ENCODE data around the gene PRSS50. TPM values are rescaled to one million over a fixed set of nuclear protein-coding genes. Genes with fewer than 3 reads are reported as not detected.

PRSS50 gene
- total RNA-seq, 4 donors from 2014 or later: 0.31 to 0.54 TPM; not detected in 2

DNA sequence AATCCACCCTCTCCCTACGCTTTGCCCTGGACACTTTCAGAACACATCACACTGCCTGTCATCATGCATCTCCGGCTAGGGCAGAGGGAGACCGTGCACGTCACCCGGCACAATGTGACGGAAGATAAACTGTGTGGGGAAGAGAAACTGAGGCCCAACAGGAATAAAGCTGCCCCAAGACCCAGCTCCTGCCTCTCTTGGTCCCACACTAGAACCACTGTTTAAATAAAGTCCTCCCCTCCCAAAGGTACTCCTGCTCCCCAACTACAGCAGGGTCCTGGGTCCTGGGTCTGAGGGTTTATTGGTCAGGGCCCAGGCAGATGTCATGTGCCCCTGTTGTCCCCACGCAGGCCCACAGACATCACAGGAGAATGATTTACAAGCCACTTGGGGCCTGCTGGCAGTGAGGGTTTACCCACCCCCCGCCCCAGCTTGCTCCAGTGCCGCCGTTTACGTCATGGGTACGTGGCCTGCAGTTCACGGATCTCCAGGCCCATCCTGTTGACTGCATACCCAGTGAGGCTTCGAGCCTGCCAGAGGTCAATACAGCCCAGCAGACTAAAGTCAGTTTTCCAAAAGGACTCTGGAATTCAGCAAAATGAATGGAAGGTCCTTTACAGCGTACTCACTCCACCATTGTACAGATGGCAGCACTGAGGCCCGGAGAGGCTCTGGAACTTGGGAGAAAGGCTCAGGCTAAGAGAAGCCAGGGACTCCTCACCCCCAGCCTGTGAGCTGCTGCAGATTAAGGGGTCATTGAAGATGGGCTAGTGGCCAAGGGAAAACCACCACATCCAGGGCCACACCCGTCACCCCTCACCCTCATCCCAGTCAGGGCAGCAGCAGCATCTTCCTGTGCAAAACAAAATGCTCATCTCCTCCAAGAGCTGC is 47.4 kb downstream of the PRSS50 start:
- TF ChIP-seq POLR2A (IDR thresholded peaks at IDR 0.05): no peak
- H3K27ac ChIP-seq: no peak overlapping the region
- no peak overlapping the region for H3K4me3 ChIP-seq
- peaks cover 0 to 14% (median 0%) of the 10 kb centered on the region in 3 donors for H3K4me1 ChIP-seq
- H3K27me3 ChIP-seq: no peaks in the 10 kb centered on the region
- no peaks in the 10 kb centered on the region for H3K9me3 ChIP-seq
- 100% methylated on average over 1 to 3 of the region's 17 CpGs for WGBS, 2 donors (ENCODE audit: low coverage in 1 of 2)
- no peak for ATAC-seq
- peaks cover 0 to 22% of the 10 kb centered on the region in 2 donors for H3K36me3 ChIP-seq

DNA sequence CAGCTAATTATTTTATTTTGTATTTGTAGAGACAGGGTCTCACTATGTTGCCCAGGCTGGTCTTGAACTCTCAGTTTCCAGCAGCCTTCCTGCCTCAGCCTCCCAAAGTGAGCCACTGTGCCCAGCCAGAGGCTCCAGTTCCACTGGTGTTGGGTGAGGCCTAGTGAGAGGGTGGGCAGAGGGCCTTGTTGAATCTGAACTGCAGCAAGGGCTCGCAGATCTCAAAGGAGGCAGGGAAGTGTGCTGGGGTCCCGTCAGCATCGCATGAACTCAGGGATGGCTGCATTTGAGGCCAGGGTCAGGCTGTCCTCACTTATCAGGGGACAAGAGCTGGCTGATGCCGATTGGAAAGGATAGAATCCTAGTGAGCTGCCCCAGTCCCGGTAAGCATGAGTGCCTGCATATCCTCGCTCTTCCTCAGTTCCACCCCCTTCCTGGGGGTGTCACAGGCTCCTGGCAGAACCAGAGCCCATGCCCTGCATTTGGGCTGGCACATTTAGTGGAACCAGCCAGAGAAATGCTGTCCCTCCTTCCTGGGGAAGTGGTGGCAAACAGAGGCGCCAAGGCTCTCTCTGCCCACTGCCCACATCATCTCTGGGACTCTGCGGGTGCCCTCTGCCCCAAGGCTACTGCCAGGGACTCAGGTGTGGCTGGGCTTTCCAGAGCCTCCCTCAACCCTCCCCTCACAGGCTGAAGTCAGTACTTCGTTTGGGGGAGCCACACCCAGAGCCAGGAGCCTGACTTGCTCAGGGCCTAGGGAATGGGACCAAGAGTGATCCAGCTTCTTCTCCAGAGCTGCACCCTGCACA is 48.3 kb downstream of the PRSS50 start:
- H3K27ac ChIP-seq: no peak overlapping the region
- H3K4me1 ChIP-seq: peaks cover 0 to 14% (median 0%) of the 10 kb centered on the region in 3 donors
- H3K27me3 ChIP-seq: no peaks in the 10 kb centered on the region
- TF ChIP-seq POLR2A (IDR thresholded peaks at IDR 0.05) (no peak), EP300 (IDR thresholded peaks at IDR 0.05) (no peak), POLR2AphosphoS5 (IDR thresholded peaks at IDR 0.05) (no peak)
- TF ChIP-seq, protein P1, sequence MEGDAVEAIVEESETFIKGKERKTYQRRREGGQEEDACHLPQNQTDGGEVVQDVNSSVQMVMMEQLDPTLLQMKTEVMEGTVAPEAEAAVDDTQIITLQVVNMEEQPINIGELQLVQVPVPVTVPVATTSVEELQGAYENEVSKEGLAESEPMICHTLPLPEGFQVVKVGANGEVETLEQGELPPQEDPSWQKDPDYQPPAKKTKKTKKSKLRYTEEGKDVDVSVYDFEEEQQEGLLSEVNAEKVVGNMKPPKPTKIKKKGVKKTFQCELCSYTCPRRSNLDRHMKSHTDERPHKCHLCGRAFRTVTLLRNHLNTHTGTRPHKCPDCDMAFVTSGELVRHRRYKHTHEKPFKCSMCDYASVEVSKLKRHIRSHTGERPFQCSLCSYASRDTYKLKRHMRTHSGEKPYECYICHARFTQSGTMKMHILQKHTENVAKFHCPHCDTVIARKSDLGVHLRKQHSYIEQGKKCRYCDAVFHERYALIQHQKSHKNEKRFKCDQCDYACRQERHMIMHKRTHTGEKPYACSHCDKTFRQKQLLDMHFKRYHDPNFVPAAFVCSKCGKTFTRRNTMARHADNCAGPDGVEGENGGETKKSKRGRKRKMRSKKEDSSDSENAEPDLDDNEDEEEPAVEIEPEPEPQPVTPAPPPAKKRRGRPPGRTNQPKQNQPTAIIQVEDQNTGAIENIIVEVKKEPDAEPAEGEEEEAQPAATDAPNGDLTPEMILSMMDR (IDR thresholded peaks at IDR 0.05): no peak
- H3K9me3 ChIP-seq: no peaks in the 10 kb centered on the region
- ATAC-seq: no peak
- H3K36me3 ChIP-seq: peaks cover 0 to 16% of the 10 kb centered on the region in 2 donors
- H3K4me3 ChIP-seq: no peak overlapping the region
- WGBS, 2 donors (ENCODE audit: low coverage in 1 of 2): no CpG with 5 or more reads among the region's 9 CpGs

DNA sequence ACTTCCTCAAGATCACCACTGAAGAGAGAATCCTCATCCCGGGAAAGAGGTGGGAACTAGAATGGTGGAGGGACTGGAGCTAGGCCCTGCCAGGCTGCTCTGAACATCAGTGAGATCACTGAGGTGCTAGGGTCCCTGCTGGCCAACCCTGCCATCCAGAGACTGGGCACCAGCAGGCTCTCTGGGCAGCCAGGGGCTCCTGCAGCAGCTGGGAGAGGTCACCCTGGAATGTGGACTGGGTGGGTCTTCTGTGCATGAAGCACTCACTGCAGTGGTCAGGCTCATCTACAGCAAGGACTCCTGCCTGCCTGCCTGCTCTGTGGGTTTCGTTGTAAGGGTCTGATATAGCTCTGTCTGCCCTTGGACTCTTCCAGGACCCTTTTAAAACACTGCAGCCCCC is 49.1 kb downstream of the PRSS50 start:
- WGBS, 2 donors (ENCODE audit: low coverage in 1 of 2): 83% methylated on average over 1 of the region's 2 CpGs; no CpG with 5 or more reads in 1 of the 2 donors
- no peak overlapping the region for H3K4me3 ChIP-seq
- TF ChIP-seq POLR2AphosphoS5 (IDR thresholded peaks at IDR 0.05) (no peak), POLR2A (IDR thresholded peaks at IDR 0.05) (no peak), EP300 (IDR thresholded peaks at IDR 0.05) (no peak)
- TF ChIP-seq, protein P1 (IDR thresholded peaks at IDR 0.05): no peak

DNA sequence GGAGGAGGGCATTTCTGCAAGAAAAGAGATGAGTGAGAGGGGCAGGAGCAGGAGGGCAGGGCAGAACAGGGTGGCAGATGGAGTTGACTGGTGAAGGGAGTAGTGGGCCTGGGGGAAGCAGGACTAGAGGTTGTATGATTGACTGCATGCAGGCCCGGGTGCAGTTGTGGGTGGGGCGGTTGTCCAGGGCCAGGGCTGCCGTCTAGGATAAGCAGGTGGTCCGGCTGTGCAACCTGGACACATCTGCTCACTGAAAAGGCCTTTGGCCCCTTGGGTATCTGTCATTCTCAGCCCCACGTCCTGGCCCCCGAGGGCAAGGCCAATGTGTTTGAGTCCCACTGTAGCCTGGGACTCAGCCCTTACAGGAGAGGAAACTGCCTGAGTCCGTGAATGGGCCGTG is 49.6 kb downstream of the PRSS50 start:
- no peaks in the 10 kb centered on the region for H3K27me3 ChIP-seq
- no peak overlapping the region for H3K27ac ChIP-seq
- TF ChIP-seq, protein P1 (IDR thresholded peaks at IDR 0.05): no peak
- TF ChIP-seq POLR2AphosphoS5 (IDR thresholded peaks at IDR 0.05) (no peak), POLR2A (IDR thresholded peaks at IDR 0.05) (no peak), EP300 (IDR thresholded peaks at IDR 0.05) (no peak)
- 75 to 93% methylated on average over 2 to 4 of the region's 8 CpGs for WGBS, 2 donors (ENCODE audit: low coverage in 1 of 2)
- peaks cover 0 to 24% (median 0%) of the 10 kb centered on the region in 3 donors for H3K4me1 ChIP-seq
- peaks cover 0 to 3% of the 10 kb centered on the region in 2 donors for H3K36me3 ChIP-seq
- no peak for ATAC-seq
- H3K4me3 ChIP-seq: no peak overlapping the region
- no peaks in the 10 kb centered on the region for H3K9me3 ChIP-seq

More for the DNA sequence above, 49.1 kb downstream of the PRSS50 start:
- peaks cover 0 to 19% (median 0%) of the 10 kb centered on the region in 3 donors for H3K4me1 ChIP-seq
- no peaks in the 10 kb centered on the region for H3K9me3 ChIP-seq
- peaks cover 0 to 8% of the 10 kb centered on the region in 2 donors for H3K36me3 ChIP-seq
- no peak for ATAC-seq
- no peak overlapping the region for H3K27ac ChIP-seq
- H3K27me3 ChIP-seq: no peaks in the 10 kb centered on the region

DNA sequence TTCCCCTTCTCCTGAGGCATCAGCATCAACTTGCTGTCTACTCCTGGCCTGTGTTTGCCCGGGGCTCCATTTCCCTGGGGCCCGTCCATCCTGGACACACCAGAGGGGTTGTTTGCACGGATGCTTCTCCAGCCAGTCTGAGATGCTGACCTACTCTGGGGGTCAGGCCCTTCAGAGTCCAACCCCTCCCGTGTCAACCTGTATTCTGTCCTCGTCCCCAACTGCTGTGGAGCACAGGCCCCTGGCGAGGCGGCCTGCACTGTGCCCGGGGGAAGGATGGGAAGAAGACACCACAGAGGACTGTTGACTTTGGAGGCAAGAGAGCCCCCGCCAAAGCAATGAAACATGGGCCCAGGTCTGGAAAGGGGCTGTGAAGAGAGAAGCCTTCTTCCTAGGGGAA is 50.0 kb downstream of the PRSS50 start:
- no peaks in the 10 kb centered on the region for H3K36me3 ChIP-seq
- H3K9me3 ChIP-seq: no peaks in the 10 kb centered on the region
- no peak overlapping the region for H3K4me3 ChIP-seq
- 67% methylated on average over 1 of the region's 9 CpGs; no CpG with 5 or more reads in 1 of the 2 donors for WGBS, 2 donors (ENCODE audit: low coverage in 1 of 2)
- TF ChIP-seq POLR2A (IDR thresholded peaks at IDR 0.05) (no peak), EP300 (IDR thresholded peaks at IDR 0.05) (no peak), POLR2AphosphoS5 (IDR thresholded peaks at IDR 0.05) (no peak)
- TF ChIP-seq, protein P1 (IDR thresholded peaks at IDR 0.05): no peak
- no peak for ATAC-seq
- H3K27ac ChIP-seq: no peak overlapping the region
- peaks cover 0 to 29% (median 4%) of the 10 kb centered on the region in 3 donors for H3K4me1 ChIP-seq
- no peaks in the 10 kb centered on the region for H3K27me3 ChIP-seq

All from gastroesophageal sphincter (tissue), 4 donors.